Measurements from ENCODE around the gene MSX1.

MSX1 gene

DNA sequence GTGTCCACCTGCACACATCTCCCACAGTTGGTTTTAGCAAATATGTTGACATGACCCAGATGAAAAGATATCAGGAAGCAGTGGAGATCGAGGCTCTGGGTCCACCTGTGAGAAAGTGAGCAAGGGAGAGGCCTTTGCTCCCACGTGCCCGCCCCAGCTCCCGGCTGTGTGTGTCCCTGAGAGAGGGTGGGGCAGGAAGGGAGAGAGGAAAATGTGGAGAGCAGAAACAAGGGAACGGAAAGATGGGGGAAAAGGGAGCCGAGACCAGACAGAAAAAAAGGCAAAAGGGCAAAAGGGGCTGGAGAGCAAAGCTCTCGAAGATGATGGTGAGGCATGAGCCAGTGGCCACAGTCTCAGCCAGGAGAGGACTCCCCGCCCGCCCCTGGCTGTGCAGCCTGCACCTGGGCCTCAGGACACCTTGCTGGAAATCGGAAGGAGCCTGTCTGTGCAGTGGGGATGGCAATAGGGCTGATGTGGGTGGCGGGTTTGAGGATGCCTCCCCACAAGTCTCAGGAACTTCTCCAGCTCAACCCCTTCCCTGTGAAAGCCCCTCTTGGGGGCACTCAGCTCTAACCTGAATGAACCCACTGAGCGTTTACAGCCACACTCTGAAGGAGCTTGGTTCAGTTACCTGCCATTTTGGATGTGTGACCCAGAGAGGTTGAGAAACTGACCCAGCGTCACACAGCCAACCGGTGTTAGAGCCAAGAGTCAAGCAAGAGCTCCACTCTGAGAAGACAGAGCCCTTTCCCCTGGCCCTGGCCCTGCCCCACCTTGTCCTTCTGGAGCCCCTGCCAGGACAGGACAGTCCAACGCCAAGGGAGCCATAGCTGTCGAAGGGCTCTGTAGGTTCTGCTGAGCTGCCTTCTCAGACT lies 20.3 kb upstream of the MSX1 start:
- DNase-seq: peak in 2 of 10 donors; percentile 24 to 82

DNA sequence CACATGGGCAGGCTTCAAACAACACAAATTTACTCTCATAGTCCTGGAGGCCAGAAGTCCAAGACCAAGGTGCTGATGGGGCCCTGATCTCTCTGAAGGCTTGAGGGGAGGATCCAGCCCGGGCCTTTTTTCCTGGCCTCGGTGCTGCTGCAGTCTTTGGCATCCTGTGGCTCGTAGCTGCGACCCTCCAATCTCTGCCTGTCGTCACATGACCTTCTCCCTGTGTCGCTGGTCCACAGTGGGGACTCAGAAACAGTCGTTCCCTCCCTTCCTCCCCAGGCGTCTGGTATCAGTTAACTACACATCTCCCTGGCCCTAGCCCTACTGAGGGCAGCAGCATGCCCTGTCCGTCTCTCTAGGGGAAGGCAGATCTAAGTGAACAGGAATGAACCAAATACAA lies 19.1 kb upstream of the MSX1 start:
- intact Hi-C loops (cut with DNase I): no loop called here

More for the DNA sequence above, 20.3 kb upstream of the MSX1 start:
- intact Hi-C loops (cut with DNase I): no loop called here

DNA sequence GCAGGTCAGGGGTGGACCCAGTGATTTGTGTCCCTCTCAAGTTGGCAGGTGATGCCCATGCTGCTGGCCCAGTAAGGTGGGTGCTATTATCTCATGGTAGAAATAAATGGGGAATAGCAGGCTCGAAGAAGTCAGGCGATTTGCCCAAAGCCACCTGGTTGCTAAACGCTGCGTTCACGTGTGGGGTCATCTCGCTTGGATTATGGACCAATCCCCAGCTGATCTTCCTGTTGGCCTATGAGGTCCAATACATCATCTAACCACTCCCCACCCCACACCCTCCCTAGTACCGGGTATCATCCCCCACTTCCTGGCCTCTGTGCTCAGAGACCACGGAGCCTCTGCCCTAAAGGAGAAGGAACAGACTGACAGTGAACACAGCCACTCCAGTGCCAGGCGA lies 18.3 kb upstream of the MSX1 start:
- intact Hi-C loops (cut with DNase I): no loop called here
- peak in 1 of 10 donors; percentile 16 for DNase-seq

More for the DNA sequence above, 19.1 kb upstream of the MSX1 start:
- peak in 1 of 10 donors; percentile 55 for DNase-seq

DNA sequence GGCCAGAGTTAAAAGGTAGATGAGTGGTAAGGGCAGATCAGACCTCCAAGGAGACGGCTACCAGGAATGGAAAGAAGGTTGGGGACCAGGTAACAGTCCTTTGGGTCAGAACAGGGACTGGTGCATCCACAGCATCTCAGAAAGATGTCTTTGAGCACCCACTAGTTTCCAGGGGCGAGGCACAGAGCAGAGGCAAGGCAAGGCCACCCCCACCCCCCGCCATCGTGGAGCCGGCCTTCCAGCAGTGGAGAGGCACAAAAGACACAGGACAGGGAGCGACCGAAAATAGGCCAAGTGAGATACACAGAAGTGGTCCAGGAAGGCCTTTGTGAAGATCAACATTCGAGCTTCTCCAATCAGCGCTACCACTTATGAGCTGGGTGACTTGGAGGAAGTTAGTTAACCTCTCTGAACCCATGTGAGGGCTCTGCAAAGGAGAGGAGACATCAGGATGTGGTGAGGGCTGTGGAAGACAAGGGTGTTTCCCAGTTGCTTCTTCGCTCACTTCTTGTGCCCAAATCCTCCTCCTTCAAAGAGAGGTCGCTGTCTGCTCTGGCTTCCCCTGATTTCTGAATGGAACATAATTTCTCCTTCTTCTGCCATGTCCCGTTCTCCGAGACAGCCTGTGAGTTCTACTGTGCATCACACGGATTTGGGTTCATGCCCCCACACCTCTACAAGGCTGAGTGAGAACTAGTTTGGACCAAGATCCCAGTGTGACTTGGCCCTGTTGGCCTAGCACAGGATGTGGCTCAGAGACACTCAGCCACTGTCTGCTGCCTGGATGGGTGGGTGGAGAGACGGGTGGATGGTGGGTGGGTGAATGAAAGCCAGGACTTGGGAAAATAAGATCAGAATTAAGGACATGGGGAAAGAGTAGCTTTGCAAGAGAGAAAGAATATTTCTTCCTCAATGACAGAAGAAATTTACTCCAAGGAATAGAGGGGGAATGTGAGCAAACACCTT lies 16.7 kb upstream of the MSX1 start:
- DNase-seq: peak in 1 of 10 donors; percentile 30
- intact Hi-C loops (cut with DNase I): no loop called here

DNA sequence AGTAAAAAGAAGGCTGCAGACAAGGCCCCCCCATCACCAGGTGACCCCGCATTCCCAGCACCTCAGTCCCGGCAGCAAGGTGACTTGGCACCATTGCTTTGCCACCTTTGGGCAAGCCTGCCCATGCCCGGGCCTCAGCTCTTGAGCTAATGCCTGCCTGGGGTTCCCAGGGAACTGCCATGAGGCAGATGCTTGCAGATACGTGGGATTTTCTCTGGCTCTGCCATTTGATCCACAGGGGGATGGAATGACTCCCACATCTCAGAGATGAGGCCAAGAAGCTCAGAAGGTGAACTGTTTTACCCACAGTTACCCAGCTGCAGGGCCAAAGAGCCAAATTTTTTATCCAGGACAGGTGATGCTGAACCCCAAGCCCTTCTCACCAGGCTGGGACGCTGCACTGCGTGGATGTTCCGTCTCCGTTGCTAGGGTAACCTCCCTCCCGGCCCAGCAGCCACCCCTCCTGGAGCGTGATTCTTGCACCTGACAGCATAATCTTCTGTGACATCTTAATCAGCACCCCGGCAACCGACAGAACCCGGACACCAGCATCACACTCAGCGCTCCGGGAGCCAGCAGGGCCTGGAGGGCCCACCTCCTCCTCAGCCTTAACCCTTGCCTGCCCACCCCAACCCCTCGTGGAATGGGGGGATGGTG lies 15.7 kb upstream of the MSX1 start:
- intact Hi-C loops (cut with DNase I): no loop called here
- peak in 6 of 10 donors; percentile 39 to 91 (median 68) for DNase-seq

DNA sequence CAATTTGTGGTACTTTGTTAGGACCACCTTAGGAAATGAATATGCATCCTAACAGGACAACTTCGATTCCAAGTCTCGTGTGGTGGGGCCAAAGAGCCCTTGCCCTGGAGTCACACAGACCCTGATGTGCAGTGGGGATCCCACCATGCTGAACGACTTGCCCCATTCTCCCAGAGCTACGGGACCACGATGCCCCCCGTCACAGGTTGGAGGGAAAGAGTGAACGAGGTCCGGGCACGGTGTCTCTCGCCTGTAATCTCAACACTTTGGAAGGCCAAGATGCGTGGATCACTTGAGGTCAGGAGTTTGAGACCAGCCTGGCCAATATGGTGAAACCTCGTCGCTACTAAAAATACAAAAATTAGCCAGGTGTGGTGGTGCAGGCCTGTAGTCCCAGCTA lies 14.4 kb upstream of the MSX1 start:
- DNase-seq: peak in 1 of 10 donors; percentile 4
- intact Hi-C loops (cut with DNase I): no loop called here

DNA sequence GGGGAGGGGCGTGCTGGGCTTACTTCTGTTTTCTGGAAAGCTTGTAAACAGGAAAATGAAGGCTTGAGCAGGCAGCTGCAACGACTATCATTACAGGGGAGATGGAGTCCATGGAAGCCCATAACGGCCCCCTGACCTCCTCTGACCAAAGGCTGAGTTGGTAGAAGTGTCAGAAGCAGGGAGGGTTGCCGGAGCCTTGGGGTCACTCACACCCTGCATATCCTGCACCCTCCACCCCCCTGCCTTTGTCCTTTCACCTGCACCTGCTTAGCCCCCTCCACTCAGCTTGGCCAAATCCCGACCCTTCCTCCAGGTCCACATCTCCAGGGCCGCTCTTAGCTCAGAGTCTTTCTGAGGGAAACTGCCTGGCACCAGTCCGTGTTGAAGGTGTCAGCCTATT lies 12.5 kb upstream of the MSX1 start:
- DNase-seq: peak in 2 of 10 donors; percentile 3 to 55

DNA sequence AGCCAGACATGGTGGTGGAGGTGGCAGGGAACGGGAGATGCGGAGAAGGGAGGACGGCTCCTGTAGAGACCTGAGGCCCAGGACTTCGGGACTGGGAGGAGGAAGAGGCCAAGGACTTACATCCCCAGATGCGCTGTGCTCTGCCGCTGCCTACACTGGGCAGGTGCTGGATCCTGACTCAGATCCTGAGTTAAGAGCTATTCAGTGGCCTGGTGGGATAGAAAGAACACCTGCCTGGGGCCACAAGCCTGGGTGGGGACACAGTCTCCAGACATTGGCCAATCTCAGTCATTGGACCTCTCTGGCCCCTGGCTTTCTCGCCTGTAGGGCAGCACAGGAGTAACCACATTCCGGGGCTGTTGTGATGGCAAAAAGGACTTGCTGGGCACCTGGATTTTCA lies 10.9 kb upstream of the MSX1 start:
- peak in 1 of 10 donors; percentile 42 for DNase-seq
- intact Hi-C loops (cut with DNase I): no loop called here

More for the DNA sequence above, 12.5 kb upstream of the MSX1 start:
- intact Hi-C loops (cut with DNase I): no loop called here

DNA sequence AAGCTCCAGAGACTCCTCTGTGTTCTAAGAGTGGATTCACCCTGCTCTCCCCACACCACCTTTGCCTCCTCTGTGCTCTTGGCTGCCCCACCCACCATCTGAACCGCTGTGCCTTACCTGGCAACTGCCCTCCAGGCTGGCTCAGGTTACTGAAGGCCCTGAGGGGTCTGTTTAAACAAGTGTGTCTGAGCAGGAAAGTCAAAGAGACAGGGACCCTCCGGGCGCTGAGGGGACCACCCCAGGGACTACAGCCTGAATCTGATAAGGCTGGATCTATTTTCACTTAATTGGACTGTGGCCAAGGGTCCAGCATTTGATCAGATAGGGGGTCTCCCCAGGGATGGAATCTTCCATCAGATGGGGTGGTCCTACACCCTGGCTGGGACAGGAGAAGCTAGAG lies 10.4 kb upstream of the MSX1 start:
- DNase-seq: peak in 1 of 10 donors; percentile 26
- intact Hi-C loops (cut with DNase I): no loop called here

DNA sequence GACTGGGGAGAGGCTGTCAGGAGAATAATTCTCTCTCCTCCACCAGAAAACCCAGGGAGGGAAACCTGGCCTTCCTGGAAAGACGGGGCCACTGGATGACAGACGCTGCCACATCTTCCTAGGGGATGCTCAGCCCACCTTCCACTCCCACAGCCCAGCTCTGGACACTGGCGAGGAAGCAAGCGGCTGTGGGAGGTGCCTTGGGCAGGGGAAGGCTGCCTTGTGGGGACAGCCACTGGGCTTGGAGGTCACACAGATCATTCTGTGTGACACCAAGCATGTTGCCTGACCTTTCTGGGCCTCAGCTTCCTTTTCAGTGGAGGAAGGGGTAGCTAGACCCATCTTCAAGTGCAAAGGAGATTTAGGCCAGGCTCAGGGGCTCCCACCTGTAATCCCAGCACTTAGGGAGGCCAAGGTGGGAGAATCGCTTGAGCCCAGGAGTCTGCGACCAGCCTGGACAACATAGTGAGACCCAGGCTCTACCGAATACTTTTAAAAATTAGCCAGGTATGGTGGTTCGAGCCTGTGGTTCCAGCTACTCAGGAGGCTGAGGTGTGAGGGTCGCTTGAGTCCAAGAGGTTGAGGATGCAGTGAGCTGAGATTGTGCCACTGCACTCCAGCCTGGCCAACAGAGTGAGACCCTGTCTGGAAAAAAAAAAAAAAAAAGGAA lies 9.8 kb upstream of the MSX1 start:
- intact Hi-C loops (cut with DNase I): no loop called here
- DNase-seq: peak in 1 of 10 donors; percentile 39

DNA sequence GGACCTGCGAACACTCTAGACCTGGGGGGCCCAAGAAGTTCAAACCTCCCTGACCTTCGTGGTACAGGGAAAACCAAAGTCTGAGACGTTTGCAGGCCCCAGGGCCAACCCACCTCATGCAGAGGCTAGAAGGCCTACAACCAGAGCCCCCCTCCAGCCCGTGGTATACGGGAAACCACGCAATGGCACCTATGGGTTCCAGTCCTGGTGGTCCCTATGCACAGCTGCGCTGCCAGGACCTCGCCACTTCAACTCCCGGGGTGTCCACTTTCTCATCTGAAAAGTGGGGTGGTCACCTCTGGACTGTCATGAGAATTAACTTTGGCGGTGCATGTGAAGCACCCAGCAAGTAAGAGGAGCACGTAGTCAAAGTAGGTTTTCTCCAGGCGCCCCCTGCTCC lies 8.4 kb upstream of the MSX1 start:
- intact Hi-C loops (cut with DNase I): no loop called here
- DNase-seq: peak in 1 of 10 donors; percentile 34

DNA sequence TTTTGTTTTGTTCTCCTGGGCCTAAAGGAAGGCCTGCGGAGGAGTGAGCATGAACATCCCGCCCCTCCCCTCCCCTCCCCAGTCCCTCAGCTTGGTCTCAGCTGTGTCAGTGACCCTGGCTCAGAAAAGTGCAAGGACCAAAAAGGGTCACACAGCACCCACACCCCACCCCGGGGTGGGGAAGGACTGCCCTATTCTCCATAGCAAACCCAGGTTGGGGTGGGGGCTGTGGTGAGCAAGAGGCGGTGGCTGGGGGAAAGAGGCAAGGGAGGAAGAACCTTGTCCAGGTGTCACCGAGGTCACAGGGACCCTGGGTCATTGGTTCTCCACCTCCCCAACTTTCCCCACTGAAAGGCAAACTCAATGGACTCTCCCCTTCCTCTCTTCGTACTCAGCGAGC lies 7.6 kb upstream of the MSX1 start:
- intact Hi-C loops (cut with DNase I): no loop called here
- peak in 1 of 10 donors; percentile 56 for DNase-seq

DNA sequence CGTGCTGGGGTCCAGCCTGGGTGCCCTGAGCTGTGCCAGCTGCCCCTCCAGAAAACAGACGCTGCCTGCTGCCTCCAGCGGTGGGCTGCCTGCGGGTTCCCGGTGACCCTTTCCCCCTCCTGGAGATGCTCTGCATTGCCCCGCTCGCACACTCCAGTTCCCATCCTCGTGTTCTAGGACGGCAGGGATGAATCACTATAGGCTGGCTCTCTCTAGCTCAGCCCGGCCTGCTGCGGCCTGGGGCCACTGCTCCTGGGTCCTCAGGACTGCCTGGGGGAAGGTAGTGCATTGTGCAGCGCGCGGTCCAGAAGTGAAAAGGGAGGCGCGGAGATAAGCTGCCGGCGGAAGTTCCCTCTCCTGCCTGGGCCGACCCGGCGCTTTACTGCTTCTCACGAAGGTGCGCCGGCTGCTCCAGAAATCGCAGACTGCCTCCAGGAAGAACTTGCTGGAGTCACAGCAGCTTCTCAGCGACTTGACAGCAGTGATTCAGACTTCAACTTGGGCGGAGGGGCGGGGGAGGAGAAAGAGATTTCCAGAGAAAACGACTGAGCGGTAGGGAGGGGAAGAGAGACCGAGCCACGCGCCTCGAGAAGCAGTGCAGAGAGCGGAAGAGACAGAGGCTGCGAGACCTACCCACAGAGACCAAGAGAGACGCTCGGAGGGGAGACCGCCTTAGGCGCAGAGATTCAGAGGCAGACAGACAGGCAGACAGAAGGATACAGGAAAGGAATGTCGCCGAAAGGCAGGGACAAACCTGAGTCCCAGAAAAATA lies 6.7 kb upstream of the MSX1 start:
- DNase-seq: peak in 3 of 10 donors; percentile 17 to 83 (median 28)
- intact Hi-C loops (cut with DNase I): no loop called here

DNA sequence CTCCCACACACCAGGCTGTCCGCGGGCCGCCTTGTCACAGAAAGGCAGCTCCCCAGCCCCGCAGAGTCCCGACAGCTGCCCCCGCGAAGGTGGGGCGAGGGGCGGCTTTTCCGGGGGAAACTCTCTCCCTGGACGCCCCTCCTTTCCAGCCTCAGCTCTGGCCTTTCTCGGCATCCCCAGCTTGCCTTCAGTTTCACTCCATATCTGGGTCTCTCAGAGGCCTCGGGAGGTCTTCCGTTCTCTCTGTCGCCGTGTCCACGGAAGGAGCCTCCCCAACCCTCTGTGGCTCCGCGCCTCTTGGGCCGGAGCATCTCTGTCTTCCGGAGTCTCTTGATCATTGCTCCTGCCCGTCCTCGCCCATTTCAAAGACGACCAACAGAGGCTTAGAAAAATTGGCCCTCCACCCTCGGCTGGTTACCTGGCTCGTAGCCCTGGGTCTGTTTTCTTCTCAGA lies 6.1 kb upstream of the MSX1 start:
- intact Hi-C loops (cut with DNase I): no loop called here
- peak in 1 of 10 donors; percentile 61 for DNase-seq

DNA sequence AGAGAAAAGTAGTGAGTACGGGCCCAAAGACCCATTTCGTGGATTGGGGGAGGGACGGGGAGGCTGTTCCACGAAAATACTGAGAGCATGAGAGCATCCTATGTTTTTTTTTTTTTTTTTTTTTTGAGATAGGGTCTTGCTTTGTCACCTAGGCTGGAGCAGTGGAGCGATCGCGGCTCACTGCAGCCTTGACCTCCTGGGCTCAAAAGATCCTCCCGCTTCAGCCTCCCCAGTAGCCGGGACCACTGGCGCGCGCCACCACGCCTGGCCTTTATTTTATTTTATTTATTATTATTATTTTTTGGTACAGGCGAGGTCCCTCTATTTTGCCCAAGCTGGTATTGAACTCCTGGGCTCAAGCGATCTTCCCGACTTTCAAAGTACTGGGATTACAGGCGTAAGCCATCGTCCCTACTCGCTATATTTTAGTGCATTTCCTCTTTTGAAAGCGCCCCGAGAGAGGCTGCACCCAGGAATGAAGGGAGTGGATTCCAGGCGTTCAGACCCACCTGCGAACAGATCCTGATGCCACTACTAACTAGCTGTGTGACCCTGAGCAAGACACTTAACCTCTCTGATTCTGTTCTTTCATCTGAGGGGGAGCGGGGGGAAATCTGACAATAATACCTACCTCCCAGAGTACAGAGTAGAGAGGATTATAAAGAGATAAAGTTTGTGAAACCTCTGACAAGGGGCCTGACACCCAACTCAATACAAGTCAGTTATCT lies 5.4 kb upstream of the MSX1 start:
- intact Hi-C loops (cut with DNase I): no loop called here

DNA sequence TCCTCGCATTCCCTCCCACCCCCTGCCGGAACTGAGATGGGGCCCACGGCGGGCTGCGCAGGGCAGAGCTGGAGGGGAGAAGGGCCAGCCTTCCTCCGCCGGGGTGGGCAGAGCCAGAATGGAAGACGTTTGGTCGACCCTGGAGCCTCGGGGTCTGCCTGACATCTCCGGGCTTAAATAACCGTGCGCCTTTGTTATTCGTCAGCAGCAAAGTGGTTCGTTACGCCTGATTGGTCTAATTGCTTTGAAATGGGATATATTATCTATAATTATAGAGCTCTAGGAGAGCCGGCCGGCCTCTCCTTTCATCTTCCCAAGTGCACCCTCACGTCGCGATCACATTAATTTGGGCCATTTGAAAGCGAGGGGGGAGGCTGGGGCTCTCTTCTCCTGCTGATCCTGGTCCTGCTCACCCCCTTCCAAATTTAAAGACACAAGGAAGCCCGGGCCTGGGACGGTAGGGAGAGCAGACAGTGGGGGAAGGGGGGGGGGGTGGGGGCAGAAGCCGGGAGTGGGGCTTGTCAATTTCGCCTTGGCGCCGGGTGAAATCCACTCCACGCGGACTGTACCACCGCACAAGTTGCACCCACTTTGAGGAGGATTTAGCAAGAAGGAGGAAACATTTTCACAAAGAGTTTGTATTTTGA lies 4.7 kb upstream of the MSX1 start:
- peak in 4 of 10 donors; percentile 11 to 37 (median 30) for DNase-seq
- intact Hi-C loops (cut with DNase I): no loop called here

More for the DNA sequence above, 5.4 kb upstream of the MSX1 start:
- peak in 2 of 10 donors; percentile 29 to 62 for DNase-seq

DNA sequence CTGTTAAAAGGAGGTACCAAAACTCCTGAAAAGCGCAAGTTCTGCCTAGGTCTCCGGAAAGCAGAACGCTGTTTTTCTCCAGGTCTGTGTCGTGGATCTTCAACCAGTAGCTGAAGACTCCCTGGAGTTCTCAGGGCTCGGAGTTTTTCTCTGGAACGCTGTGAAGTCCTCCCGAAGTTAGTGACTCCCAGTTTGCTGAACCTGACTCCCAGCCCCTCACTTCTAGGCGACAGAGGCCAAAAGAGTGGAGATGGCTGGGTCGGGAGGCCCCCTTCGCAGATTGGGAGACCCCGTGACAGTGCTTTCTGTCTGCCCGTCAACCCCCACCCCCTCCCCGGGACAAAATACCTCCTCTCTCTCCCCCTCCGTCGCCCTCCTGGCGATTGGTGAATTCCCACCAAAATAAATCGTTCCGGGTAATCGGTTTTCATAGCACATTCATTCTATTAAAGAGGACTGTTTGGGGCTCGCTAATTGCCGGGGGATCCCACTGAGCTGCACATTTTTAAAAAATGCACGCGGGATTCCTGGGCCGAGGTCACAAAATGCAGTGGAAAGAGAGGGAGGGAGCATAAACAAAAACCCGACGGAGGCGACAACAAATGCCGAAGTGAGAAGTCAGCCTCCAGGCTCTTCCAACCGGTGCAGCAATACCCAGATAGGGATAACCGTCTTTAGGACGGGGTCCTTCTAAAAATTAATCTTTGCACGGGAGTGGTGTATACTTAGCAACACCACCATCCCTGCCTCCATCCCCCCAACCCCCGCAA lies 4.0 kb upstream of the MSX1 start:
- peak in 2 of 10 donors; percentile 19 to 28 for DNase-seq
- intact Hi-C loops (cut with DNase I): no loop called here
